B cell (primary cell): ENCODE data around the gene POU6F1. TPM values are rescaled to one million over a fixed set of nuclear protein-coding genes. Genes with fewer than 3 reads are reported as not detected.

Experiments used
- ATAC-seq: fragments of 200-7000 bp; cut with Tn5 transposase; one replicate; pipeline ENCODE4 v1.10.0; 2021; ENCODE audit warnings: low read depth, mild to moderate bottlenecking, moderate number of reproducible peaks, moderate library complexity
- CTCF ChIA-PET: fragments of 350-600 bp; sonication (Branson Sonifier 250); formaldehyde crosslinking; loops from one replicate; lab custom pipeline; 2021; ENCODE audit warnings: antibody characterized with exemption, inconsistent platforms; lab: Charles Lee
- POLR2A ChIA-PET: fragments of 350-600 bp; sonication (Branson Sonifier 250); formaldehyde crosslinking; loops from one replicate; lab custom pipeline; 2021; ENCODE audit warnings: antibody characterized with exemption; lab: Charles Lee
- DNase-seq: peaks from one replicate; pipeline ENCODE4 v3.0.0; 2013
- H2AFZ ChIP-seq: 2 replicates; pipeline ENCODE4 v1.6.1; 2012; ENCODE audit warnings: mild to moderate bottlenecking, low read depth, low read length; ENCODE audit not compliant: insufficient read depth, poor library complexity, severe bottlenecking
- H3K27ac ChIP-seq, 2 donors: 1 replicate in 1 of 2; 2 replicates in 1 of 2; pipeline ENCODE4 v1.5.1; 2012 to 2013; ENCODE audit warnings: low read length in 2 of 2, mild to moderate bottlenecking in 2 of 2, moderate library complexity in 1 of 2
- H3K27me3 ChIP-seq, 4 experiments: fragments of 200-600 bp in 1 of 4; sonication (generic) in 1 of 4; replicated peaks in 1 of 4; 1 replicate in 2 of 4; 2 replicates in 2 of 4; pipeline versions ENCODE4 v1.6.1 to v1.7.0; 2013 to 2016; ENCODE audit warnings: low read length in 3 of 4, mild to moderate bottlenecking in 2 of 4, mixed read lengths in 1 of 4, moderate library complexity in 1 of 4; ENCODE audit not compliant: insufficient read depth in 4 of 4, control insufficient read depth in 3 of 4; ENCODE audit errors: control extremely low read depth in 1 of 4
- H3K36me3 ChIP-seq, 2 experiments: replicated peaks in 1 of 2; 1 replicate in 1 of 2; 2 replicates in 1 of 2; pipeline versions ENCODE4 v1.6.1 to v1.7.1; 2013; ENCODE audit warnings: low read length in 1 of 2; ENCODE audit not compliant: insufficient read depth in 2 of 2, control insufficient read depth in 1 of 2; ENCODE audit errors: control extremely low read depth in 1 of 2, extremely low read depth in 1 of 2
- H3K4me1 ChIP-seq, 2 donors: fragments of 200-600 bp in 1 of 2; sonication (generic) in 1 of 2; 1 replicate in 1 of 2; 2 replicates in 1 of 2; pipeline versions ENCODE4 v1.5.1 to v1.6.1; 2013 to 2017; ENCODE audit warnings: low read length in 2 of 2; ENCODE audit not compliant: control insufficient read depth in 2 of 2, insufficient read depth in 2 of 2
- H3K4me2 ChIP-seq: replicated peaks from 2 replicates; pipeline ENCODE3; 2012; ENCODE audit warnings: mild to moderate bottlenecking, low read depth, low read length; ENCODE audit not compliant: poor library complexity, severe bottlenecking
- H3K4me3 ChIP-seq, 5 experiments: fragments of 200-600 bp in 1 of 5; sonication (generic) in 1 of 5; 1 replicate in 3 of 5; 2 replicates in 2 of 5; pipeline versions ENCODE4 v1.5.1 to v1.7.0; 2011 to 2016; ENCODE audit warnings: low read length in 4 of 5, mild to moderate bottlenecking in 4 of 5, low read depth in 2 of 5, control low read depth in 1 of 5, moderate library complexity in 1 of 5; ENCODE audit not compliant: insufficient read depth in 1 of 5; ENCODE audit errors: control extremely low read depth in 1 of 5, extremely low read depth in 1 of 5
- H3K79me2 ChIP-seq: fragments of 200-600 bp; sonication (generic); one replicate; pipeline ENCODE4 v1.6.0; 2016; ENCODE audit warnings: low read length; ENCODE audit not compliant: control insufficient read depth, insufficient read depth
- H3K9ac ChIP-seq: fragments of 200-600 bp; sonication (generic); 2 replicates; pipeline ENCODE4 v1.6.1; 2017; ENCODE audit warnings: mild to moderate bottlenecking, low read length, moderate library complexity
- H3K9me3 ChIP-seq, 3 donors: one replicate each; pipeline versions ENCODE4 v1.6.1 to v1.7.1; 2013; ENCODE audit warnings: low read length in 2 of 3; ENCODE audit not compliant: control insufficient read depth in 2 of 3, insufficient read depth in 1 of 3; ENCODE audit errors: control extremely low read depth in 1 of 3
- H4K20me1 ChIP-seq: 2 replicates; pipeline ENCODE4 v1.6.0; 2012; ENCODE audit warnings: mild to moderate bottlenecking, low read length; ENCODE audit not compliant: insufficient read depth, control insufficient read depth, poor library complexity, severe bottlenecking
- H3K27ac Mint-ChIP-seq: one replicate; pipeline ENCODE4 v1.8.0; 2021; ENCODE audit warnings: mixed read lengths
- H3K27me3 Mint-ChIP-seq: one replicate; pipeline ENCODE4 v1.8.0; 2021; ENCODE audit warnings: mixed read lengths
- H3K4me1 Mint-ChIP-seq: one replicate; pipeline ENCODE4 v1.8.0; 2021; ENCODE audit warnings: mixed read lengths
- H3K4me3 Mint-ChIP-seq: one replicate; pipeline ENCODE4 v1.8.0; 2021; ENCODE audit warnings: mixed read lengths
- H3K9me3 Mint-ChIP-seq: one replicate; pipeline ENCODE4 v1.8.0; 2022; ENCODE audit warnings: mixed read lengths; ENCODE audit not compliant: insufficient read depth
- EZH2 ChIP-seq: IDR thresholded peaks from 2 replicates; pipeline ENCODE4 v1.6.1; 2012; ENCODE audit warnings: borderline replicate concordance, low read depth, mild to moderate bottlenecking, moderate library complexity, low read length; ENCODE audit not compliant: insufficient read depth, poor library complexity, severe bottlenecking
- WGBS: methylation state at CpG from one replicate; pipeline ENCODE4 v1.1.5; 2013; ENCODE audit warnings: missing lambda C conversion rate; ENCODE audit not compliant: insufficient coverage; 5-methylcytosine and 5-hydroxymethylcytosine counted together
- intact Hi-C: fragments of 100-400 bp; cut with micrococcal nuclease; formaldehyde crosslinking; loops from one replicate; pipeline ENCODE4 v1.10.0; 2022
- polyA plus RNA-seq: library from polyadenylated mRNA; depleted of rRNA; stranded (reverse); fragments of >200 nt; gene quantifications from 2 replicates; pipeline ENCODE4 v1.2.3, GENCODE V29; 2012
- total RNA-seq, 2 donors: library from RNA; stranded (reverse); fragments of 120-200 nt in 1 of 2; gene quantifications; 1 replicate in 1 of 2; 2 replicates in 1 of 2; pipeline versions ENCODE4 v1.2.3 to v1.2.4, GENCODE V29; 2013 to 2022
- TF ChIP-seq, protein P1 (sequence below): fragments of 200-600 bp; IDR thresholded peaks from one replicate; pipeline ENCODE4 v1.8.0; 2022; ENCODE audit warnings: antibody characterized with exemption, mild to moderate bottlenecking

The POU6F1 gene
- total and polyA plus RNA-seq, 2 donors (not counting 1 experiment from before 2014, with no cell fraction given): 27.7 to 62.6 TPM

DNA sequence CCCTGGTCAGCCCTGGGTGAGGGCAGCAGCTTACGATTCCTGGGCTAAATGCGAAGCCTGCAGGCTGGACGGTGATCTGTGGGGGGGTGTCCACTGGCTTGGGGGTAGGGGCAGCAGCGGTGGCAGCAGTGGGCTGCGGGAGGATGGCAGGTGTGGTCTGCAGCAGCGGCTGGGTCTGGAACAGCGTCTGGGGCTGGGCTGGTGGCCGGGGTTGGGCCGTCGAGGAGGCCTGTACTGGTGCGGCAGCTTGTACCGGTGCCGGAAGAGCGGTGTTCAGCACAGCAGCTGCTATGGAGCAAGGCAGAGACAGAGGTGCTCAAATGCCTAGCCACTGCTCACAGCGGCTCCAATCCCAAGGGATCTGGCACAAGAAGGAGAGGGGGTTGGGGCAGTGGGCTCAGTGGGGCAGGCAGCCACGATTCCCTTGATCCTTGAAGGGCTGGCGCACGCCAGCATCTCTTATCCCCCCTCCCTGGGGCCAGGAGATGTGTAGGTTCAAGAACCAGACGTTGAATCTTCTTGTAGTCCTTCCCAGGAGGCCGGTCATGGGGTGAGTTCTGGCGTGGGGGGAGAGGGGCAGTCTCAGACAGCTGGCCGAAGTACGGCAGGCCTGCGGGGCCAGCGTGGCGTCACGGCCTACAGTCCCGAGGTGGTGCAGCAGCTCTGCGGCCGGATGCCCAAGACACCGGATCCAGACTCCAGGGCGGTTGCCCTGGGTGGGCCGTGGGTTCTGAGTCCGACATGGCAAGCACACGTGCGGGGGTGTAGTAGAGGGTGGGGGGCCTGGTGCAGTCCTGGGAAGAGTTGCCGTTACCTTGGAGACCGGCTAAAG, 19.9 kb downstream of the POU6F1 start:
- Histone ChIP-seq H3K4me2 (no peak overlapping the region), H3K36me3 (peaks cover 0 to 3% of the 10 kb centered on the region in 2 experiments), H3K9me3 (no peaks in the 10 kb centered on the region), H3K27me3 (no peaks in the 10 kb centered on the region), H3K4me1 (no peaks in the 10 kb centered on the region), H2AFZ (no peak overlapping the region), H4K20me1 (no peaks in the 10 kb centered on the region), H3K79me2 (no peaks in the 10 kb centered on the region), H3K9ac (no peak overlapping the region), H3K27ac (no peak overlapping the region), H3K4me3 (no peak overlapping the region)
- no peaks in the 10 kb centered on the region for H3K9me3 Mint-ChIP-seq
- H3K27ac Mint-ChIP-seq: no peak overlapping the region
- POLR2A ChIA-PET: interaction anchor here (0.5 to 0.6 kb wide), 2 partner anchors 79 to 123 kb away, joined by 3 to 15 read pairs; no protein-coding TSS in a partner anchor
- no peaks in the 10 kb centered on the region for H3K4me1 Mint-ChIP-seq
- no peak for TF ChIP-seq EZH2
- TF ChIP-seq, protein P1, sequence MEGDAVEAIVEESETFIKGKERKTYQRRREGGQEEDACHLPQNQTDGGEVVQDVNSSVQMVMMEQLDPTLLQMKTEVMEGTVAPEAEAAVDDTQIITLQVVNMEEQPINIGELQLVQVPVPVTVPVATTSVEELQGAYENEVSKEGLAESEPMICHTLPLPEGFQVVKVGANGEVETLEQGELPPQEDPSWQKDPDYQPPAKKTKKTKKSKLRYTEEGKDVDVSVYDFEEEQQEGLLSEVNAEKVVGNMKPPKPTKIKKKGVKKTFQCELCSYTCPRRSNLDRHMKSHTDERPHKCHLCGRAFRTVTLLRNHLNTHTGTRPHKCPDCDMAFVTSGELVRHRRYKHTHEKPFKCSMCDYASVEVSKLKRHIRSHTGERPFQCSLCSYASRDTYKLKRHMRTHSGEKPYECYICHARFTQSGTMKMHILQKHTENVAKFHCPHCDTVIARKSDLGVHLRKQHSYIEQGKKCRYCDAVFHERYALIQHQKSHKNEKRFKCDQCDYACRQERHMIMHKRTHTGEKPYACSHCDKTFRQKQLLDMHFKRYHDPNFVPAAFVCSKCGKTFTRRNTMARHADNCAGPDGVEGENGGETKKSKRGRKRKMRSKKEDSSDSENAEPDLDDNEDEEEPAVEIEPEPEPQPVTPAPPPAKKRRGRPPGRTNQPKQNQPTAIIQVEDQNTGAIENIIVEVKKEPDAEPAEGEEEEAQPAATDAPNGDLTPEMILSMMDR: no peak
- no peak for DNase-seq
- no peaks in the 10 kb centered on the region for H3K27me3 Mint-ChIP-seq
- CTCF ChIA-PET: interaction anchor here (1.0 kb wide), 1 partner anchor 20 kb away, joined by 3 read pairs; the partner anchor contains the start of gene POU6F1
- no peak overlapping the region for H3K4me3 Mint-ChIP-seq
- ATAC-seq: no peak
- intact Hi-C loops: no loop called here
- WGBS: 95% methylated on average over 33 of the region's 38 CpGs

DNA sequence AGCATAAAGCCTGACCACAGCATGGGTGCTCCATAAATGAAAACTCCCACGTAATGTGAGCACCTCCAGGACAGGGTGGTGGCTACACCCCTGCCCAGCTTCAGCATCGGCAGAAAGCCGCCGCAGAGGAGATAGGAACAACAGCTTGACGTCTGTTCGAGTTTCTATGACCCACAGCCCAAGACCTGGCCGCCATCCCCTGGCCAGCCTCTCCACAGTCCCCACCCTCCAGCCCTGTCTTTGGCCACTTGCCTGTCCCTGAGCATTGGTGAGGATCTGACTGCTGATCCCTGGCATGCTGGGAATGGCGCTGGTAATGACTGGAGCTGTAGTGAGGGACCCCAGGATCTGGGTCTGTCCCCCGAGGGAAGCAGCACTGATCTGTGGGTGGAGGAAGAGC, 21.3 kb downstream of the POU6F1 start:
- Mint-ChIP-seq H3K4me1 (no peaks in the 10 kb centered on the region), H3K27ac (no peak overlapping the region), H3K27me3 (no peaks in the 10 kb centered on the region), H3K9me3 (no peaks in the 10 kb centered on the region), H3K4me3 (no peak overlapping the region)
- H3K4me2 ChIP-seq: no peak overlapping the region
- ChIA-PET CTCF (no interaction called here), POLR2A (no interaction called here)
- TF ChIP-seq, protein P1: no peak
- no peak for TF ChIP-seq EZH2
- no peaks in the 10 kb centered on the region for H3K27me3 ChIP-seq
- H3K27ac ChIP-seq: no peak overlapping the region
- no peaks in the 10 kb centered on the region for H3K79me2 ChIP-seq
- no peak overlapping the region for H3K9ac ChIP-seq
- H3K9me3 ChIP-seq: no peaks in the 10 kb centered on the region
- H3K4me3 ChIP-seq: no peak overlapping the region
- H3K36me3 ChIP-seq: peaks cover 0 to 7% of the 10 kb centered on the region in 2 experiments
- no peaks in the 10 kb centered on the region for H3K4me1 ChIP-seq
- WGBS: 93% methylated on average over 9 of the region's 9 CpGs
- DNase-seq (no peak), ATAC-seq (no peak)
- H2AFZ ChIP-seq: no peak overlapping the region
- intact Hi-C loops: no loop called here
- no peaks in the 10 kb centered on the region for H4K20me1 ChIP-seq
